Astrocyte (in vitro differentiated cells and primary cell): ENCODE results near the gene TSR2. TPM values are rescaled to one million over a fixed set of nuclear protein-coding genes. Genes with fewer than 3 reads are reported as not detected.

Source experiments
- DNase-seq: peaks from one replicate; pipeline ENCODE4 v3.0.0-alpha.2; 2010; ENCODE audit warnings: low read depth
- FAIRE-seq: peaks from 2 replicates; lab custom pipeline; 2011; peaks lifted over from hg19 to GRCh38; lab: Jason Lieb, UNC
- H2AFZ ChIP-seq: 2 replicates; pipeline ENCODE4 v1.6.0; 2012; ENCODE audit warnings: low read depth, low read length, inconsistent platforms
- H3K27ac ChIP-seq: 2 replicates; pipeline ENCODE4 v1.5.1; 2011; ENCODE audit warnings: low read depth, low read length, inconsistent platforms
- H3K27me3 ChIP-seq: 2 replicates; pipeline ENCODE4 v1.6.0; 2011; ENCODE audit warnings: low read length, inconsistent platforms; ENCODE audit not compliant: insufficient read depth
- H3K36me3 ChIP-seq: 2 replicates; pipeline ENCODE4 v1.5.1; 2011; ENCODE audit warnings: low read length, inconsistent platforms; ENCODE audit not compliant: insufficient read depth
- H3K4me1 ChIP-seq: 2 replicates; pipeline ENCODE4 v1.5.1; 2011; ENCODE audit warnings: low read length, inconsistent platforms; ENCODE audit not compliant: insufficient read depth
- H3K4me2 ChIP-seq: 2 replicates; pipeline ENCODE4 v1.6.0; 2012; ENCODE audit warnings: low read length, inconsistent platforms
- H3K4me3 ChIP-seq: 2 replicates; pipeline ENCODE4 v1.5.1; 2011; ENCODE audit warnings: low read depth, mild to moderate bottlenecking, low read length, inconsistent platforms; ENCODE audit not compliant: insufficient read depth
- H3K79me2 ChIP-seq: 2 replicates; pipeline ENCODE4 v1.6.0; 2012; ENCODE audit warnings: mild to moderate bottlenecking, low read length, inconsistent platforms; ENCODE audit not compliant: insufficient read depth
- H3K9ac ChIP-seq: 2 replicates; pipeline ENCODE4 v1.6.0; 2012; ENCODE audit warnings: mild to moderate bottlenecking, low read length, inconsistent platforms
- H3K9me3 ChIP-seq: 2 replicates; pipeline ENCODE4 v1.5.1; 2012; ENCODE audit warnings: low read depth, mild to moderate bottlenecking, low read length, inconsistent platforms; ENCODE audit not compliant: insufficient read depth
- H4K20me1 ChIP-seq: 2 replicates; pipeline ENCODE4 v1.6.0; 2012; ENCODE audit warnings: low read length, inconsistent platforms; ENCODE audit not compliant: insufficient read depth
- H3K27ac Mint-ChIP-seq: one replicate; pipeline ENCODE4 v1.8.0; 2021; ENCODE audit warnings: mild to moderate bottlenecking, mixed read lengths; ENCODE audit not compliant: unreplicated experiment
- H3K27me3 Mint-ChIP-seq: one replicate; pipeline ENCODE4 v1.8.0; 2021; ENCODE audit warnings: low read depth, mixed read lengths; ENCODE audit not compliant: unreplicated experiment
- H3K36me3 Mint-ChIP-seq: one replicate; pipeline ENCODE4 v1.8.0; 2021; ENCODE audit warnings: low read depth, mixed read lengths; ENCODE audit not compliant: unreplicated experiment
- H3K4me1 Mint-ChIP-seq: one replicate; pipeline ENCODE4 v1.8.0; 2021; ENCODE audit warnings: low read depth, mixed read lengths; ENCODE audit not compliant: unreplicated experiment
- H3K4me3 Mint-ChIP-seq: one replicate; pipeline ENCODE4 v1.8.0; 2021; ENCODE audit warnings: mild to moderate bottlenecking, moderate library complexity, mixed read lengths; ENCODE audit not compliant: unreplicated experiment
- H3K9me3 Mint-ChIP-seq: one replicate; pipeline ENCODE4 v1.8.0; 2021; ENCODE audit warnings: mild to moderate bottlenecking, mixed read lengths; ENCODE audit not compliant: unreplicated experiment
- EZH2 ChIP-seq: IDR thresholded peaks from 2 replicates; pipeline ENCODE4 v1.6.1; 2012; ENCODE audit warnings: mild to moderate bottlenecking, low read length, inconsistent platforms; ENCODE audit not compliant: insufficient read depth
- total RNA-seq: library from RNA; stranded (reverse); gene quantifications from 2 replicates; pipeline ENCODE4 v1.2.1, GENCODE V29; 2021
- TF ChIP-seq, protein P1 (sequence below): IDR thresholded peaks from 2 replicates; pipeline ENCODE4 v1.5.1; 2011; ENCODE audit warnings: low read depth, mild to moderate bottlenecking, inconsistent platforms, low read length, moderate library complexity; ENCODE audit not compliant: insufficient read depth

Gene TSR2
- total RNA-seq, 1 donor from 2014 or later, result 28.7 TPM

DNA sequence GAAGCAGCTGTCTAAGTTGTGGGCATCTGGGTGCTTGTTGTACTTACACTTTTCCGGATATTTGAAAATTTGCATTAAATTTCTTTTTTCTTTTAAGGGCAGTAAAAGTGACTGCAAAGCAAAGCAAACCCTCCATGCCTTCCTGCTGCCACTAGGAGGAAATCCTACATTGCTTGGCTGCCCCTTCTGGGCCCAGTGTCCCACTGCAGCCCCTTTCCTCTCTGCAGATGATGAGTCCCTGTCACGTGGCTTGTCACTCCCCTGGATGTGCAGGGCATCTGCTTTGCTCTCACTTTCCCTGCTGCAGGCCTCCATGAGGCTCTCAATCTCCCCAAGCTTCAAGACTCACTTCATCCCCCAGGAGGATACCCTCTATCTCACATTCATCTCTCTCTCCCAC, 12.7 kb downstream of the TSR2 start:
- Mint-ChIP-seq H3K4me1 (no peaks in the 10 kb centered on the region), H3K4me3 (no peak overlapping the region), H3K36me3 (no peaks in the 10 kb centered on the region), H3K27me3 (no peaks in the 10 kb centered on the region), H3K27ac (no peak overlapping the region), H3K9me3 (no peaks in the 10 kb centered on the region)
- Histone ChIP-seq H3K36me3 (no peaks in the 10 kb centered on the region), H3K27me3 (no peaks in the 10 kb centered on the region), H4K20me1 (no peaks in the 10 kb centered on the region), H3K9me3 (no peaks in the 10 kb centered on the region), H3K4me1 (no peaks in the 10 kb centered on the region), H3K9ac (no peak overlapping the region), H3K4me2 (no peak overlapping the region), H3K79me2 (no peaks in the 10 kb centered on the region), H2AFZ (no peak overlapping the region), H3K4me3 (no peak overlapping the region), H3K27ac (no peak overlapping the region)
- TF ChIP-seq EZH2, result no peak
- TF ChIP-seq, protein P1, sequence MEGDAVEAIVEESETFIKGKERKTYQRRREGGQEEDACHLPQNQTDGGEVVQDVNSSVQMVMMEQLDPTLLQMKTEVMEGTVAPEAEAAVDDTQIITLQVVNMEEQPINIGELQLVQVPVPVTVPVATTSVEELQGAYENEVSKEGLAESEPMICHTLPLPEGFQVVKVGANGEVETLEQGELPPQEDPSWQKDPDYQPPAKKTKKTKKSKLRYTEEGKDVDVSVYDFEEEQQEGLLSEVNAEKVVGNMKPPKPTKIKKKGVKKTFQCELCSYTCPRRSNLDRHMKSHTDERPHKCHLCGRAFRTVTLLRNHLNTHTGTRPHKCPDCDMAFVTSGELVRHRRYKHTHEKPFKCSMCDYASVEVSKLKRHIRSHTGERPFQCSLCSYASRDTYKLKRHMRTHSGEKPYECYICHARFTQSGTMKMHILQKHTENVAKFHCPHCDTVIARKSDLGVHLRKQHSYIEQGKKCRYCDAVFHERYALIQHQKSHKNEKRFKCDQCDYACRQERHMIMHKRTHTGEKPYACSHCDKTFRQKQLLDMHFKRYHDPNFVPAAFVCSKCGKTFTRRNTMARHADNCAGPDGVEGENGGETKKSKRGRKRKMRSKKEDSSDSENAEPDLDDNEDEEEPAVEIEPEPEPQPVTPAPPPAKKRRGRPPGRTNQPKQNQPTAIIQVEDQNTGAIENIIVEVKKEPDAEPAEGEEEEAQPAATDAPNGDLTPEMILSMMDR, result peak; percentile 41
- FAIRE-seq (peak; percentile 64), DNase-seq (no peak)

DNA sequence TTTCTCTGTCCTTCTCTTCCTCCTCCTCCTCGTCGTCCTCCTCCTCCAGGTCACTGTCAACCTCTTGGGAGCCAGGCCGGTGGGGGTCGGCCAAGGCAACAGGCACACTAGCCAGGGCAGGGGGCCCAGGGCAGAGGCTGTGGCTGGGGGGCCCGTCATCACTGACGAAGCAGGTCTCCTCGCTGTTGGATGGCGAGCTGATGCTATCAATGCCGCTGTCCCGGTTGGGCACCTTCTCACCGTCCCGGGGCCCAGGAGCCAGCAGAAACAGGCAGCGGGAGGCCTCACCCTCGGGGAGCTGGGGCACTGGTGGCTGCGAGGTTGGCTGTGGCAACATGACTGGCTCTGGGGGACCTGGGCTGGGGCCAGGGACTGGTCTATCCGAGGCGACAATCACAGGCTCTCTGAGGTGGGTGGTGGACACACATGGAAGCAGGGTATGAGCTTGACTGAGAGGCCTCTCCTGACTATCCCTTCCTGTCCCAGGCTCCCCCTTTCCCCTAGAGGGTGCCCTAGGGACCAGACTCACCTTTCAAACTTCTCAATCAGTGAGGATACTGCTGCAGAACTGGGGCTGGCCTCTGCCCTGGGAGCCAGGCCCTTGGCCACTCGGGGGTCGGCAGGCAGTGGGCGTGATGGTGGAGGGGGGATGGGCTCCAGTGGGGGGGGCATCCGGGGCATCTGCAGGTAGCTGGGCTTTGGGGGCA, 30.0 kb downstream of the TSR2 start:
- FAIRE-seq (no peak), DNase-seq (no peak)
- no peak overlapping the region for H3K4me3 Mint-ChIP-seq
- H3K9me3 Mint-ChIP-seq, result no peaks in the 10 kb centered on the region
- no peaks in the 10 kb centered on the region for H4K20me1 ChIP-seq
- H3K9ac ChIP-seq, result no peak overlapping the region
- H3K4me2 ChIP-seq, result no peak overlapping the region
- H3K27ac Mint-ChIP-seq, result no peak overlapping the region
- H3K9me3 ChIP-seq, result no peaks in the 10 kb centered on the region
- no peaks in the 10 kb centered on the region for H3K4me1 ChIP-seq
- H3K79me2 ChIP-seq, result peaks cover 8% of the 10 kb centered on the region
- H3K27me3 ChIP-seq, result no peaks in the 10 kb centered on the region
- H3K27ac ChIP-seq, result no peak overlapping the region
- H2AFZ ChIP-seq, result no peak overlapping the region
- no peak overlapping the region for H3K4me3 ChIP-seq
- peaks cover 1% of the 10 kb centered on the region for H3K4me1 Mint-ChIP-seq
- H3K36me3 ChIP-seq, result no peaks in the 10 kb centered on the region
- no peaks in the 10 kb centered on the region for H3K27me3 Mint-ChIP-seq
- TF ChIP-seq, protein P1, result no peak
- no peak for TF ChIP-seq EZH2
- H3K36me3 Mint-ChIP-seq, result peaks cover 8% of the 10 kb centered on the region
